Thoracic aorta (tissue), 2 donors: ENCODE results near the gene ZEB1. TPM values are rescaled to one million over a fixed set of nuclear protein-coding genes. Genes with fewer than 3 reads are reported as not detected.

Source experiments
- ATAC-seq: fragments of 150-250 bp; one replicate; pipeline ENCODE4 v1.8.0; 2017; ENCODE audit warnings: low read depth; ENCODE audit not compliant: insufficient number of reproducible peaks, low FRiP score
- DNase-seq: peaks from one replicate; pipeline ENCODE4 v3.0.0-alpha.2; 2020; ENCODE audit warnings: low spot score
- H3K27ac ChIP-seq, 2 donors: fragments of 200-600 bp; sonication (generic); 1 replicate in 1 of 2; 2 replicates in 1 of 2; pipeline ENCODE4 v1.5.1; 2016; ENCODE audit warnings: mild to moderate bottlenecking in 2 of 2, moderate library complexity in 2 of 2
- H3K27me3 ChIP-seq: fragments of 200-600 bp; sonication (generic); replicated peaks from 2 replicates; pipeline ENCODE4 v1.6.0; 2016; ENCODE audit warnings: mild to moderate bottlenecking; ENCODE audit not compliant: insufficient read depth
- H3K36me3 ChIP-seq: fragments of 200-600 bp; sonication (generic); one replicate; pipeline ENCODE4 v1.5.1; 2016
- H3K4me1 ChIP-seq, 2 donors: fragments of 200-600 bp; sonication (generic); 1 replicate in 1 of 2; 2 replicates in 1 of 2; pipeline versions ENCODE4 v1.5.1 to v1.6.0; 2016; ENCODE audit warnings: low read depth in 2 of 2, mild to moderate bottlenecking in 1 of 2; ENCODE audit not compliant: control insufficient read depth in 1 of 2
- H3K4me3 ChIP-seq: fragments of 200-600 bp; sonication (generic); 2 replicates; pipeline ENCODE4 v1.5.1; 2016; ENCODE audit warnings: mild to moderate bottlenecking
- H3K9me3 ChIP-seq: fragments of 200-600 bp; sonication (generic); 2 replicates; pipeline ENCODE4 v1.5.1; 2016
- total RNA-seq, 2 donors: library from RNA; depleted of rRNA; stranded (reverse); fragments of >200 nt; gene quantifications; one replicate each; pipeline versions ENCODE4 v1.1.0 to v1.2.3, GENCODE V29; 2016
- TF ChIP-seq, protein P1 (sequence below): fragments of 200-600 bp; sonication (generic); IDR thresholded peaks from one replicate; pipeline ENCODE4 v1.5.1; 2019; ENCODE audit warnings: antibody characterized with exemption

Gene ZEB1
- total RNA-seq, 2 donors from 2014 or later: 101 to 179 TPM

DNA sequence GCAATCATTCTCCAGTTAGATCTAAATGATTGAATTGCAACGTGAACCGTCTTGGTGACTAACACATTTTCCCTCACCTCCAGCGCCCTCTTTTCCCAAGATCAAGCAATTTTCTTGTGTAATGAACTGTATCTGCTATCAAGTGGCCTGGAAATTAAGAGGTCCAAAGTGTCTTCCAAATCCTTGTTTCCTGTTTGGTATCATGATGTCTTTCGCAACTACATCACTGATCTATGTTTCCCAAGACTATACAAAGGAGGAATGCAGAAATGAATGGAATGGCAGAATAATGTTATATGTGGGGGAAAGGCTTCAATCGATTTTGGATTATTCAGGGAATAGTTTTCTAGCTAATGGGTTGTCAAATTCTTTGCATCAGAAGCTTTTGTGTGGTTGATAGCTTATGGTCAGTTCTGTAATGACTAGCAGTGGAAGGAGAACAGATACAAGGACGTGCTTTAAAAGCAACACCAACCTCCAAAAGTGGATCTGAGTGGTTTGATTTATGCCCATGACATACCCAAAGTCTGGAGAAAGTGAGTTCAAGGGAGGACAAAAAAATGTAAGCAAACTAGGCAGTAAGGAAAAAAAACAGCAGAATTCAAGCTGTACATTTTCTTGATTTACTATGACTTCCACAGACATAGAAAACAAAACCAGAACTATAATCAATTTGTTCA, 14.6 kb upstream of the ZEB1 start:
- peaks cover 0 to 1% of the 10 kb centered on the region in 2 donors for H3K4me1 ChIP-seq
- H3K27me3 ChIP-seq: no peaks in the 10 kb centered on the region
- no peaks in the 10 kb centered on the region for H3K9me3 ChIP-seq
- no peaks in the 10 kb centered on the region for H3K36me3 ChIP-seq
- TF ChIP-seq, protein P1, sequence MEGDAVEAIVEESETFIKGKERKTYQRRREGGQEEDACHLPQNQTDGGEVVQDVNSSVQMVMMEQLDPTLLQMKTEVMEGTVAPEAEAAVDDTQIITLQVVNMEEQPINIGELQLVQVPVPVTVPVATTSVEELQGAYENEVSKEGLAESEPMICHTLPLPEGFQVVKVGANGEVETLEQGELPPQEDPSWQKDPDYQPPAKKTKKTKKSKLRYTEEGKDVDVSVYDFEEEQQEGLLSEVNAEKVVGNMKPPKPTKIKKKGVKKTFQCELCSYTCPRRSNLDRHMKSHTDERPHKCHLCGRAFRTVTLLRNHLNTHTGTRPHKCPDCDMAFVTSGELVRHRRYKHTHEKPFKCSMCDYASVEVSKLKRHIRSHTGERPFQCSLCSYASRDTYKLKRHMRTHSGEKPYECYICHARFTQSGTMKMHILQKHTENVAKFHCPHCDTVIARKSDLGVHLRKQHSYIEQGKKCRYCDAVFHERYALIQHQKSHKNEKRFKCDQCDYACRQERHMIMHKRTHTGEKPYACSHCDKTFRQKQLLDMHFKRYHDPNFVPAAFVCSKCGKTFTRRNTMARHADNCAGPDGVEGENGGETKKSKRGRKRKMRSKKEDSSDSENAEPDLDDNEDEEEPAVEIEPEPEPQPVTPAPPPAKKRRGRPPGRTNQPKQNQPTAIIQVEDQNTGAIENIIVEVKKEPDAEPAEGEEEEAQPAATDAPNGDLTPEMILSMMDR: no peak
- ATAC-seq (no peak), DNase-seq (no peak)
- H3K4me3 ChIP-seq: no peak overlapping the region
- no peak overlapping the region for H3K27ac ChIP-seq

DNA sequence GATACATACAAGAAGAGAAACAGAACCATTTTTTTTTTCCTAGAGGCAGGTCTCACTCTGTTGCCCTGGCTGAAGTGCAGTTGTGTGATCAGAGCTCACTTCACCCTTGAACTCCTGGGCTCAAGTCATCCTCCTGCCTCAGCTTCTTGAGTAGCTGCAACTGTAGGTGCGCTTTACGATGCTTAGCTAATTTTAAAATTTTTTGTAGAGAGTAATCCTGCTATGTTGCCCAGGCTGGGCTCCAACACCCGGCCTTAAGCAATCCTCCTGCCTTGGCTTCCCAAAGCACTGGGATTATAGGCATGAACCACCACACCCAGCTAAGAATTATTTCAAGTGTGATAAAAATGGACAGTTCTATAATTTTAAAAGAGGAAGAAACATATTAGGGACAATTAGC, 5.6 kb upstream of the ZEB1 start:
- DNase-seq (no peak), ATAC-seq (no peak)
- H3K9me3 ChIP-seq: no peaks in the 10 kb centered on the region
- H3K27me3 ChIP-seq: no peaks in the 10 kb centered on the region
- H3K36me3 ChIP-seq: no peaks in the 10 kb centered on the region
- no peak overlapping the region for H3K27ac ChIP-seq
- H3K4me1 ChIP-seq: peaks cover 0 to 6% of the 10 kb centered on the region in 2 donors
- TF ChIP-seq, protein P1: no peak
- no peak overlapping the region for H3K4me3 ChIP-seq

DNA sequence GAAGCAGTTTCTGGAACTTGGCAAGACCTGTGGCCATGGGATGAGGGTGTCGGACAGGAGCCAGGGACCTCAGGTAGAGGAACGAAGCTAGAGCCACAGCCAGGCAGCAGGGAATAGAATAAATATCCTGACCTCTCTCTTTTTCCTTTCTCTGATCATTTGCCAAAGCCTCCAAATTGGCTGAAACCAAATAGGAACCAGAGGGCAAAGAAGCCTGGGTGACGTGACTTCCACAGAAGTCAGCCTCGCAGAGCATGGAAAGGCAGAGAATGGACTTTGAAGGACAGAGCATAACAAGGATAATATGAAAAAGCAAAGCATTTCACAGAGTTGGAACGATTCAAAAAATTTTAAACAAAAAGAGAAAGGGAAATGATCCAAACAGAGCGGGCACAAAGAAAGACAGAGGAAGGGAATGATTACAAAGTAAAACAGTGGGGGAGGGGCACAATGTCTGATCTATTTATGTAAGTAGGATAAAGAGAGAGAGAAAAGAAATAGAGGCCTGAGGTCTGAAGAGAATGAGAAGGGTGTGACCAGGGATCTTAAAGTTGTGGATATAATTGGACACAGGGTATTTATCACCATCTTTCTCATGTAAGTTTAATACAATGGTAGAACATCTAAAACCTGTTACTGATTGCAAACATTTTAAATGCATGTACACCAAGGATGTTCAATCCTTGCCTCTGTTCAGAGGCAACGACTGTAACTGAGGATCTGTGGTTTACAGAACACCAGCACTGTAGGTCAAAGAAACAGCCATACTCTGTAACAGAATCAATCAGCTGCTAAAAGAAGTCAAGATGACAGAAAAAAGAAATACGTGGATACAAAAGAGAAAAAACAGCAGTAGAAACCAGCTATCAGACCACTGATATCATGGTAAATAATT, 4.5 kb upstream of the ZEB1 start:
- H3K4me1 ChIP-seq: peaks cover 0 to 6% of the 10 kb centered on the region in 2 donors
- H3K27me3 ChIP-seq: no peaks in the 10 kb centered on the region
- no peak overlapping the region for H3K27ac ChIP-seq
- H3K4me3 ChIP-seq: no peak overlapping the region
- ATAC-seq (no peak), DNase-seq (no peak)
- H3K36me3 ChIP-seq: no peaks in the 10 kb centered on the region
- no peaks in the 10 kb centered on the region for H3K9me3 ChIP-seq
- TF ChIP-seq, protein P1: no peak

DNA sequence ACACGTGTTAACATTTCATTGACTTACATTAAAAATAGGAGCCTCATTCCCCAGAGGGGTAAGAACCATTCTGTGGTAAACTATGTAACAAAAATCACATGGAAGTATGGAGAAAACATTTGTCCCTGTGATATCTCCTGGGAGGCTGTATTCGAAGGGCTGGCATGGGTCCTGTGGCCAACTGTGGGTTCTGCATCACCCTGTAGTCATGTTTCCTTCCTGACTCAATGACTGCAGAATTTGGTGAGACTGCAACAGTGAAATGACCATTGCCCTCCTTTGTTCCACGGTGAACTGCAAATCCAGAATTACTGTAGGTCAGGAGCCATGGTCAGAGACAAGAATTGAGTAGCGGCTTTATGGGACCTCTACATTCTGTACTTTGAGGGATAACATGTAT, 3.6 kb upstream of the ZEB1 start:
- no peak for DNase-seq
- H3K4me3 ChIP-seq: no peak overlapping the region

DNA sequence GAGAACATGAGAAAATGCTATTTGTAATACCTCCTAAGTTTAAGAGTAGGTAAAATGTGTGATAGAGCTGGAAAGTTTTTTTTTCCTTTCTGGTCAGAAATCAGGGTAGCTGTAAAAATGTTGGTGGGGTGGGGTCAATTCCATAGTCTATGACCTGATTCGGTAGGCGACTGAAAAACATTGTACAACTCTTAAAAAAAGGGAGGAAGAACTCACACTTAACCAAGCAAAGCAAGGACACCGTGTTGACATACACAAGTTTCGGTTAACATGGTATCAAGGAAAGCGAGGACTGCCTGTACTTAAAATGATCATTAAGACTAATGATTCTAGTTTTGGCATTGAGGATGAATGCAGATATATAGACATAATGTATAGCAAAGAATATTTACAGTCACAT, 1.8 kb upstream of the ZEB1 start:
- Histone ChIP-seq H3K27me3 (no peaks in the 10 kb centered on the region), H3K9me3 (no peaks in the 10 kb centered on the region), H3K36me3 (no peaks in the 10 kb centered on the region), H3K4me1 (peaks cover 3 to 13% of the 10 kb centered on the region in 2 donors), H3K27ac (no peak overlapping the region), H3K4me3 (no peak overlapping the region)
- TF ChIP-seq, protein P1: no peak
- DNase-seq (no peak), ATAC-seq (no peak)

More for the DNA sequence above, 3.6 kb upstream of the ZEB1 start:
- H3K4me1 ChIP-seq: peaks cover 0 to 6% of the 10 kb centered on the region in 2 donors
- ATAC-seq: no peak
- no peaks in the 10 kb centered on the region for H3K36me3 ChIP-seq
- no peaks in the 10 kb centered on the region for H3K9me3 ChIP-seq
- TF ChIP-seq, protein P1: no peak
- H3K27ac ChIP-seq: no peak overlapping the region
- no peaks in the 10 kb centered on the region for H3K27me3 ChIP-seq
